Measurements from ENCODE around the gene SERBP1.
"Not testable (repeated sequence)": the region's sequence is repeated elsewhere in the genome, so short reads cannot be mapped to it uniquely, and the experiment has no call there.

SERBP1 gene

DNA sequence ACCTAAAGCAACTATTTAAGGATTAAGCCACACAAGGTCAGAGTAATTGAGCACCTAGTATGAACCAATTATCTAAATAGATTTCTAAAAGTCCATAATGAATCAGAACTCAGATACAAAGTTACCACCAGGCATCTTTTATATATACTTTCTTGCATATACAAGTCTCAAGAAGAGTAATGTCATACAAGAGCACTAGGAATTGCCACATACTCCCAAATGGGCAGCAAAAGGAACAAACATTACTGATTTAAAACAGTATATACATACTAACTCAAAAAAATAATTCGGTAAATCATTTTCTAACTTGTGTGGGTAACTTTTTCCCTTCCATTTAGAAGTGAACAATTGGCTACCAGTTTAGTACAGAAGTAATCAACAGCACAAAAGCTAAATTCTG, 22.1 kb downstream of the SERBP1 start:
- TF ChIP-seq CTCF (IDR thresholded peaks at IDR 0.05), result no peak
- Mint-ChIP-seq H3K4me3 (no peak overlapping the region), H3K27ac (no peak overlapping the region), H3K9me3 (no peaks in the 10 kb centered on the region), H3K36me3 (ENCODE audit: low read depth) (peaks cover 27% of the 10 kb centered on the region), H3K27me3 (ENCODE audit: low read depth, poor library complexity) (no peaks in the 10 kb centered on the region), H3K4me1 (no peaks in the 10 kb centered on the region)
- DNase-seq, result no peak

DNA sequence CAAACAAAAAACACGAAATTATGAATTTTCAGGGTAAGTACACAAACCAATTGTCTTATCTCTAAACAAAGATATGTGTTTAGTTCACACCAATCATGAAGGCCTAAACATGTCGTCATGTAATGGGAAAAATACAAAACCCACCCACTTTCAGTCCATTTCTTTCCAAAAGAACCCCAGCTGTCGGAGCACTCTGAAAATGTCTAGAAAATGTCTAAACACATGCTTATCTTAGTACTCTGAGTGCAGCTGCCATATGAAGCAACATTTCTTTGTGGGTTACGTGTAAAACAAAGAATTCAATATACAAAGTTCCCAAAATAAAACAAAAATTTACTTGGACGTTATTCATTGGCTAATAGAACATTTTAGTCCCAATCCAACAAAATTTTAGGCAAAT, 22.7 kb downstream of the SERBP1 start:
- Mint-ChIP-seq H3K27ac (no peak overlapping the region), H3K4me3 (no peak overlapping the region), H3K27me3 (ENCODE audit: low read depth, poor library complexity) (no peaks in the 10 kb centered on the region), H3K4me1 (no peaks in the 10 kb centered on the region), H3K9me3 (no peaks in the 10 kb centered on the region), H3K36me3 (ENCODE audit: low read depth) (peaks cover 27% of the 10 kb centered on the region)
- DNase-seq, result no peak
- no peak for TF ChIP-seq CTCF (IDR thresholded peaks at IDR 0.05)

- no peak for TF ChIP-seq CTCF (IDR thresholded peaks at IDR 0.05)
- no peaks in the 10 kb centered on the region for H3K27me3 Mint-ChIP-seq (ENCODE audit: low read depth, poor library complexity)
- peak overlapping the region; percentile 50 for H3K27ac Mint-ChIP-seq
- no peak for DNase-seq
- H3K36me3 Mint-ChIP-seq (ENCODE audit: low read depth), result peaks cover 15% of the 10 kb centered on the region
- no peaks in the 10 kb centered on the region for H3K4me1 Mint-ChIP-seq
- no peaks in the 10 kb centered on the region for H3K9me3 Mint-ChIP-seq
- no peak overlapping the region for H3K4me3 Mint-ChIP-seq
Measured at GRCh38 chr1:67405473-67406245, 24.5 kb downstream of the SERBP1 start.

DNA sequence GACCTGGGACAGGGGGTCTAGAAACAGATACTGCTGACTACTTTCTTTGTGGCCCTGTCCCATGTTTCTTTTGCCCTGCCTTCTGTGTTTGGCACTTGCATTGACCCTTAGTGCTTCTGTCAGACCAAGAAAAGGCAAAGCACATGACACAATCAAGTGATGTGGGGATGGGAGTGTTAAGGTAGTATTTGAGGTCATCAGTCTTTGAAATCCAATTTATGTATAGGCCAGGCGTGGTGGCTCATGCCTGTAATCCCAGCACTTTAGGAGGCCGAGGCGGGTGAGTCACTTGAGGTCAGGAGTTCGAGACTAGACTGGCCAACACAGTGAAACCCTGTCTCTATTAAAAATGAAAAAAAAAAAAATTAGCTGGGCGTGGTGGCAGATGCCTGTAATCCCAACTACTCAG, 26.0 kb downstream of the SERBP1 start:
- no peaks in the 10 kb centered on the region for H3K4me1 Mint-ChIP-seq
- no peak overlapping the region for H3K4me3 Mint-ChIP-seq
- no peak for DNase-seq
- TF ChIP-seq CTCF (IDR thresholded peaks at IDR 0.05), result no peak
- peaks cover under 1% of the 10 kb centered on the region for H3K36me3 Mint-ChIP-seq (ENCODE audit: low read depth)
- no peaks in the 10 kb centered on the region for H3K27me3 Mint-ChIP-seq (ENCODE audit: low read depth, poor library complexity)
- no peak overlapping the region for H3K27ac Mint-ChIP-seq
- no peaks in the 10 kb centered on the region for H3K9me3 Mint-ChIP-seq

GRCh38 chr1:67401443-67401842, 28.8 kb downstream of the SERBP1 start:
- Mint-ChIP-seq H3K4me3 (no peak overlapping the region), H3K36me3 (ENCODE audit: low read depth) (no peaks in the 10 kb centered on the region), H3K9me3 (no peaks in the 10 kb centered on the region), H3K27me3 (ENCODE audit: low read depth, poor library complexity) (peaks cover 4% of the 10 kb centered on the region), H3K27ac (no peak overlapping the region), H3K4me1 (no peaks in the 10 kb centered on the region)
- no peak for DNase-seq
- no peak for TF ChIP-seq CTCF (IDR thresholded peaks at IDR 0.05)

- H3K27ac Mint-ChIP-seq, result peak overlapping the region; percentile 73
- H3K9me3 Mint-ChIP-seq; H3K4me3 Mint-ChIP-seq; DNase-seq; H3K4me1 Mint-ChIP-seq; H3K36me3 Mint-ChIP-seq (ENCODE audit: low read depth); H3K27me3 Mint-ChIP-seq (ENCODE audit: low read depth, poor library complexity): not testable (repeated sequence)
Measured at GRCh38 chr1:67400029-67400786, 30.0 kb downstream of the SERBP1 start.

Data from nephron progenitor cell (in vitro differentiated cells).